HEK293 (cell line): ENCODE results near the gene CRY1.

Experiments
- KLF16 ChIP-seq: fragments of 450-650 bp; formaldehyde crosslinking; IDR thresholded peaks from 2 replicates; pipeline ENCODE4 v1.5.1; 2017; ENCODE audit warnings: missing biosample characterization, missing genetic modification characterization
- KLF9 ChIP-seq: fragments of 450-650 bp; formaldehyde crosslinking; IDR thresholded peaks from 2 replicates; pipeline ENCODE4 v1.5.1; 2016; ENCODE audit warnings: missing biosample characterization, missing genetic modification characterization, low read depth
- ZIC2 ChIP-seq: fragments of 450-650 bp; formaldehyde crosslinking; IDR thresholded peaks from 2 replicates; pipeline ENCODE4 v1.5.1; 2016; ENCODE audit warnings: missing biosample characterization, missing genetic modification characterization
- ZNF501 ChIP-seq: fragments of 450-650 bp; formaldehyde crosslinking; IDR thresholded peaks from 2 replicates; pipeline ENCODE4 v1.5.1; 2016; ENCODE audit warnings: missing biosample characterization, missing genetic modification characterization
- ZSCAN16 ChIP-seq: fragments of 450-650 bp; formaldehyde crosslinking; IDR thresholded peaks from 2 replicates; pipeline ENCODE4 v1.5.1; 2016; ENCODE audit warnings: missing biosample characterization, missing genetic modification characterization
- TF ChIP-seq, protein P1 (sequence below): fragments of 450-650 bp; formaldehyde crosslinking; IDR thresholded peaks from 2 replicates; pipeline ENCODE4 v1.5.1; 2016; ENCODE audit warnings: missing biosample characterization, missing genetic modification characterization
- TF ChIP-seq, protein P2 (sequence below): fragments of 450-650 bp; formaldehyde crosslinking; IDR thresholded peaks from 2 replicates; pipeline ENCODE4 v1.5.1; 2016; ENCODE audit warnings: missing biosample characterization, missing genetic modification characterization
- TF ChIP-seq, protein P3 (sequence below): fragments of 450-650 bp; formaldehyde crosslinking; IDR thresholded peaks from 2 replicates; pipeline ENCODE4 v1.5.1; 2016; ENCODE audit warnings: missing biosample characterization, missing genetic modification characterization

DNA sequence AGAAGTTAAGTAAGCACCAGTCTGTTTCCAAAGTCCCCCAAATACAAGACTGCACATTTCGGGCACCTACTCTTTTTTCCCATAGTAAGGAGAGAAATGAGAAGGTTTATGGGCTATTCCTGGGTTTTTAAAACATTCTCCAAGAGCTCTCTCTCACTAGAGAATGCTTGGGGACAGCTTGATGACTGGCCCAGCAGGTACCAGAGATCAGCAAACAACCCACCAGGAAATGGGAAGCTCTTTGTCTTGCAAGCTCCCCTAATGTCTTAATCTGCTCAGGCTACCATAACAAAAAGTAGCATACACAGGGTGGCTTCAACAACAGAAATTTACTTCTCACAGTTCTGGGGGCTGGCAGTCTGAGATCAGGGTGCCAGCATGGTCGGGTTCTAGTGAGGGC, 41.8 kb upstream of the CRY1 start:
- TF ChIP-seq, protein P1, sequence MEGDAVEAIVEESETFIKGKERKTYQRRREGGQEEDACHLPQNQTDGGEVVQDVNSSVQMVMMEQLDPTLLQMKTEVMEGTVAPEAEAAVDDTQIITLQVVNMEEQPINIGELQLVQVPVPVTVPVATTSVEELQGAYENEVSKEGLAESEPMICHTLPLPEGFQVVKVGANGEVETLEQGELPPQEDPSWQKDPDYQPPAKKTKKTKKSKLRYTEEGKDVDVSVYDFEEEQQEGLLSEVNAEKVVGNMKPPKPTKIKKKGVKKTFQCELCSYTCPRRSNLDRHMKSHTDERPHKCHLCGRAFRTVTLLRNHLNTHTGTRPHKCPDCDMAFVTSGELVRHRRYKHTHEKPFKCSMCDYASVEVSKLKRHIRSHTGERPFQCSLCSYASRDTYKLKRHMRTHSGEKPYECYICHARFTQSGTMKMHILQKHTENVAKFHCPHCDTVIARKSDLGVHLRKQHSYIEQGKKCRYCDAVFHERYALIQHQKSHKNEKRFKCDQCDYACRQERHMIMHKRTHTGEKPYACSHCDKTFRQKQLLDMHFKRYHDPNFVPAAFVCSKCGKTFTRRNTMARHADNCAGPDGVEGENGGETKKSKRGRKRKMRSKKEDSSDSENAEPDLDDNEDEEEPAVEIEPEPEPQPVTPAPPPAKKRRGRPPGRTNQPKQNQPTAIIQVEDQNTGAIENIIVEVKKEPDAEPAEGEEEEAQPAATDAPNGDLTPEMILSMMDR = no peak
- no peak for TF ChIP-seq KLF16 (tag by site-specific recombination)
- no peak for TF ChIP-seq KLF9 (tag by site-specific recombination)
- no peak for TF ChIP-seq ZIC2
- no peak for TF ChIP-seq ZSCAN16
- no peak for TF ChIP-seq ZNF501 (tag by site-specific recombination)
- TF ChIP-seq, protein P2, sequence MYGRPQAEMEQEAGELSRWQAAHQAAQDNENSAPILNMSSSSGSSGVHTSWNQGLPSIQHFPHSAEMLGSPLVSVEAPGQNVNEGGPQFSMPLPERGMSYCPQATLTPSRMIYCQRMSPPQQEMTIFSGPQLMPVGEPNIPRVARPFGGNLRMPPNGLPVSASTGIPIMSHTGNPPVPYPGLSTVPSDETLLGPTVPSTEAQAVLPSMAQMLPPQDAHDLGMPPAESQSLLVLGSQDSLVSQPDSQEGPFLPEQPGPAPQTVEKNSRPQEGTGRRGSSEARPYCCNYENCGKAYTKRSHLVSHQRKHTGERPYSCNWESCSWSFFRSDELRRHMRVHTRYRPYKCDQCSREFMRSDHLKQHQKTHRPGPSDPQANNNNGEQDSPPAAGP (tag by site-specific recombination) = no peak
- TF ChIP-seq, protein P3, sequence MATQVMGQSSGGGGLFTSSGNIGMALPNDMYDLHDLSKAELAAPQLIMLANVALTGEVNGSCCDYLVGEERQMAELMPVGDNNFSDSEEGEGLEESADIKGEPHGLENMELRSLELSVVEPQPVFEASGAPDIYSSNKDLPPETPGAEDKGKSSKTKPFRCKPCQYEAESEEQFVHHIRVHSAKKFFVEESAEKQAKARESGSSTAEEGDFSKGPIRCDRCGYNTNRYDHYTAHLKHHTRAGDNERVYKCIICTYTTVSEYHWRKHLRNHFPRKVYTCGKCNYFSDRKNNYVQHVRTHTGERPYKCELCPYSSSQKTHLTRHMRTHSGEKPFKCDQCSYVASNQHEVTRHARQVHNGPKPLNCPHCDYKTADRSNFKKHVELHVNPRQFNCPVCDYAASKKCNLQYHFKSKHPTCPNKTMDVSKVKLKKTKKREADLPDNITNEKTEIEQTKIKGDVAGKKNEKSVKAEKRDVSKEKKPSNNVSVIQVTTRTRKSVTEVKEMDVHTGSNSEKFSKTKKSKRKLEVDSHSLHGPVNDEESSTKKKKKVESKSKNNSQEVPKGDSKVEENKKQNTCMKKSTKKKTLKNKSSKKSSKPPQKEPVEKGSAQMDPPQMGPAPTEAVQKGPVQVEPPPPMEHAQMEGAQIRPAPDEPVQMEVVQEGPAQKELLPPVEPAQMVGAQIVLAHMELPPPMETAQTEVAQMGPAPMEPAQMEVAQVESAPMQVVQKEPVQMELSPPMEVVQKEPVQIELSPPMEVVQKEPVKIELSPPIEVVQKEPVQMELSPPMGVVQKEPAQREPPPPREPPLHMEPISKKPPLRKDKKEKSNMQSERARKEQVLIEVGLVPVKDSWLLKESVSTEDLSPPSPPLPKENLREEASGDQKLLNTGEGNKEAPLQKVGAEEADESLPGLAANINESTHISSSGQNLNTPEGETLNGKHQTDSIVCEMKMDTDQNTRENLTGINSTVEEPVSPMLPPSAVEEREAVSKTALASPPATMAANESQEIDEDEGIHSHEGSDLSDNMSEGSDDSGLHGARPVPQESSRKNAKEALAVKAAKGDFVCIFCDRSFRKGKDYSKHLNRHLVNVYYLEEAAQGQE (tag by site-specific recombination) = no peak
